GM23338 (cell line): ENCODE results near the gene NR5A2.

ENCODE experiments used
- CREB1 ChIP-seq: fragments of 250-450 bp; sonication (Bioruptor Pico); IDR thresholded peaks from 2 replicates; pipeline ENCODE4 v1.5.0; 2020; ENCODE audit warnings: low read depth, mild to moderate bottlenecking, moderate library complexity
- EZH2 ChIP-seq: fragments of 200-600 bp; sonication (generic); IDR thresholded peaks from one replicate; pipeline ENCODE4 v1.8.0; 2017; ENCODE audit warnings: antibody characterized with exemption, mild to moderate bottlenecking, low read depth; ENCODE audit not compliant: unreplicated experiment
- EZH2phosphoT487 ChIP-seq: fragments of 200-600 bp; sonication (generic); IDR thresholded peaks from one replicate; pipeline ENCODE4 v1.8.1; 2018; ENCODE audit warnings: antibody characterized with exemption; ENCODE audit not compliant: unreplicated experiment
- JUNB ChIP-seq: IDR thresholded peaks from one replicate; pipeline ENCODE4 v1.6.1; 2016; ENCODE audit warnings: antibody characterized with exemption; ENCODE audit not compliant: unreplicated experiment
- POLR2AphosphoS5 ChIP-seq: IDR thresholded peaks from 2 replicates; pipeline ENCODE4 v1.6.1; 2016; ENCODE audit warnings: antibody characterized with exemption, low read depth
- STAT1 ChIP-seq: IDR thresholded peaks from one replicate; pipeline ENCODE4 v1.6.1; 2016; ENCODE audit warnings: antibody characterized with exemption; ENCODE audit not compliant: unreplicated experiment
- ZNF114 ChIP-seq: fragments of 250-450 bp; sonication (Bioruptor Pico); IDR thresholded peaks from 2 replicates; pipeline ENCODE4 v1.5.0; 2020; ENCODE audit warnings: mild to moderate bottlenecking, moderate library complexity
- ZNF331 ChIP-seq: fragments of 250-450 bp; sonication (Bioruptor Pico); IDR thresholded peaks from 2 replicates; pipeline ENCODE4 v1.5.0; 2020; ENCODE audit warnings: low read depth, mild to moderate bottlenecking, moderate library complexity
- TF ChIP-seq, protein P1 (sequence below): IDR thresholded peaks from 2 replicates; pipeline ENCODE4 v1.6.1; 2016; ENCODE audit warnings: antibody characterized with exemption
- TF ChIP-seq, protein P2 (sequence below), 2 experiments: fragments of 200-600 bp in 1 of 2; sonication (generic) in 1 of 2; conservative IDR thresholded peaks; 2 replicates each; pipeline versions ENCODE4 v1.5.1 to v1.6.1; 2016 to 2017; ENCODE audit warnings: antibody characterized with exemption in 2 of 2, low read depth in 2 of 2, mild to moderate bottlenecking in 2 of 2, moderate library complexity in 1 of 2
- TF ChIP-seq, protein P3 (sequence below): IDR thresholded peaks from one replicate; pipeline ENCODE4 v1.6.1; 2018; ENCODE audit warnings: antibody characterized with exemption; ENCODE audit not compliant: unreplicated experiment
- TF ChIP-seq, protein P4 (sequence below): fragments of 250-450 bp; sonication (Bioruptor Pico); IDR thresholded peaks from 2 replicates; pipeline ENCODE4 v1.5.0; 2020; ENCODE audit warnings: mild to moderate bottlenecking, moderate library complexity

DNA sequence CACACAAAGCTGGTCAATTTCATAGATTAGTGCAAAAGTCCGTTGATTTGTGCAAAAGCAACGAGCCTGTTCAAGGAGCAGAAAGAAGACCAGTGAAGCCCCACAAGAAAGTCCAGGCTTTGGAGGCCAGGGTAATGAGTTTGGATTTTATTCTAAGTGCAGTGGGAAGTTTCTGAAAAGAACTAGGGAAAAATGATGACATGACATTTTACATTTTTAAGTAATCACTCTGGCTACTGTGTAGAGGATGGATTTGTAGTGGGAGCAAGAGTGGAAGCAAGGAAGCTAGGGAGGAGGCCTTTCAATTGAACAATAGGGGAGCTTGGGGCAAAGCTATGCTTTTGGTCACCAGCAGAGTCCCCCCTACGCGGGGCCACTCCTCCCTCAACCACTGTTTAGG is 196.1 kb downstream of the NR5A2 start:
- TF ChIP-seq, protein P1, sequence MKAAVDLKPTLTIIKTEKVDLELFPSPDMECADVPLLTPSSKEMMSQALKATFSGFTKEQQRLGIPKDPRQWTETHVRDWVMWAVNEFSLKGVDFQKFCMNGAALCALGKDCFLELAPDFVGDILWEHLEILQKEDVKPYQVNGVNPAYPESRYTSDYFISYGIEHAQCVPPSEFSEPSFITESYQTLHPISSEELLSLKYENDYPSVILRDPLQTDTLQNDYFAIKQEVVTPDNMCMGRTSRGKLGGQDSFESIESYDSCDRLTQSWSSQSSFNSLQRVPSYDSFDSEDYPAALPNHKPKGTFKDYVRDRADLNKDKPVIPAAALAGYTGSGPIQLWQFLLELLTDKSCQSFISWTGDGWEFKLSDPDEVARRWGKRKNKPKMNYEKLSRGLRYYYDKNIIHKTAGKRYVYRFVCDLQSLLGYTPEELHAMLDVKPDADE: no peak
- TF ChIP-seq, protein P2, sequence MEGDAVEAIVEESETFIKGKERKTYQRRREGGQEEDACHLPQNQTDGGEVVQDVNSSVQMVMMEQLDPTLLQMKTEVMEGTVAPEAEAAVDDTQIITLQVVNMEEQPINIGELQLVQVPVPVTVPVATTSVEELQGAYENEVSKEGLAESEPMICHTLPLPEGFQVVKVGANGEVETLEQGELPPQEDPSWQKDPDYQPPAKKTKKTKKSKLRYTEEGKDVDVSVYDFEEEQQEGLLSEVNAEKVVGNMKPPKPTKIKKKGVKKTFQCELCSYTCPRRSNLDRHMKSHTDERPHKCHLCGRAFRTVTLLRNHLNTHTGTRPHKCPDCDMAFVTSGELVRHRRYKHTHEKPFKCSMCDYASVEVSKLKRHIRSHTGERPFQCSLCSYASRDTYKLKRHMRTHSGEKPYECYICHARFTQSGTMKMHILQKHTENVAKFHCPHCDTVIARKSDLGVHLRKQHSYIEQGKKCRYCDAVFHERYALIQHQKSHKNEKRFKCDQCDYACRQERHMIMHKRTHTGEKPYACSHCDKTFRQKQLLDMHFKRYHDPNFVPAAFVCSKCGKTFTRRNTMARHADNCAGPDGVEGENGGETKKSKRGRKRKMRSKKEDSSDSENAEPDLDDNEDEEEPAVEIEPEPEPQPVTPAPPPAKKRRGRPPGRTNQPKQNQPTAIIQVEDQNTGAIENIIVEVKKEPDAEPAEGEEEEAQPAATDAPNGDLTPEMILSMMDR (conservative IDR thresholded peaks at IDR 0.05; ENCODE audit: low read depth in 2 of 2): no peak
- no peak for TF ChIP-seq CREB1
- no peak for TF ChIP-seq EZH2
- TF ChIP-seq EZH2phosphoT487: no peak
- TF ChIP-seq, protein P3, sequence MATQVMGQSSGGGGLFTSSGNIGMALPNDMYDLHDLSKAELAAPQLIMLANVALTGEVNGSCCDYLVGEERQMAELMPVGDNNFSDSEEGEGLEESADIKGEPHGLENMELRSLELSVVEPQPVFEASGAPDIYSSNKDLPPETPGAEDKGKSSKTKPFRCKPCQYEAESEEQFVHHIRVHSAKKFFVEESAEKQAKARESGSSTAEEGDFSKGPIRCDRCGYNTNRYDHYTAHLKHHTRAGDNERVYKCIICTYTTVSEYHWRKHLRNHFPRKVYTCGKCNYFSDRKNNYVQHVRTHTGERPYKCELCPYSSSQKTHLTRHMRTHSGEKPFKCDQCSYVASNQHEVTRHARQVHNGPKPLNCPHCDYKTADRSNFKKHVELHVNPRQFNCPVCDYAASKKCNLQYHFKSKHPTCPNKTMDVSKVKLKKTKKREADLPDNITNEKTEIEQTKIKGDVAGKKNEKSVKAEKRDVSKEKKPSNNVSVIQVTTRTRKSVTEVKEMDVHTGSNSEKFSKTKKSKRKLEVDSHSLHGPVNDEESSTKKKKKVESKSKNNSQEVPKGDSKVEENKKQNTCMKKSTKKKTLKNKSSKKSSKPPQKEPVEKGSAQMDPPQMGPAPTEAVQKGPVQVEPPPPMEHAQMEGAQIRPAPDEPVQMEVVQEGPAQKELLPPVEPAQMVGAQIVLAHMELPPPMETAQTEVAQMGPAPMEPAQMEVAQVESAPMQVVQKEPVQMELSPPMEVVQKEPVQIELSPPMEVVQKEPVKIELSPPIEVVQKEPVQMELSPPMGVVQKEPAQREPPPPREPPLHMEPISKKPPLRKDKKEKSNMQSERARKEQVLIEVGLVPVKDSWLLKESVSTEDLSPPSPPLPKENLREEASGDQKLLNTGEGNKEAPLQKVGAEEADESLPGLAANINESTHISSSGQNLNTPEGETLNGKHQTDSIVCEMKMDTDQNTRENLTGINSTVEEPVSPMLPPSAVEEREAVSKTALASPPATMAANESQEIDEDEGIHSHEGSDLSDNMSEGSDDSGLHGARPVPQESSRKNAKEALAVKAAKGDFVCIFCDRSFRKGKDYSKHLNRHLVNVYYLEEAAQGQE: no peak
- TF ChIP-seq JUNB: no peak
- no peak for TF ChIP-seq POLR2AphosphoS5
- TF ChIP-seq, protein P4, sequence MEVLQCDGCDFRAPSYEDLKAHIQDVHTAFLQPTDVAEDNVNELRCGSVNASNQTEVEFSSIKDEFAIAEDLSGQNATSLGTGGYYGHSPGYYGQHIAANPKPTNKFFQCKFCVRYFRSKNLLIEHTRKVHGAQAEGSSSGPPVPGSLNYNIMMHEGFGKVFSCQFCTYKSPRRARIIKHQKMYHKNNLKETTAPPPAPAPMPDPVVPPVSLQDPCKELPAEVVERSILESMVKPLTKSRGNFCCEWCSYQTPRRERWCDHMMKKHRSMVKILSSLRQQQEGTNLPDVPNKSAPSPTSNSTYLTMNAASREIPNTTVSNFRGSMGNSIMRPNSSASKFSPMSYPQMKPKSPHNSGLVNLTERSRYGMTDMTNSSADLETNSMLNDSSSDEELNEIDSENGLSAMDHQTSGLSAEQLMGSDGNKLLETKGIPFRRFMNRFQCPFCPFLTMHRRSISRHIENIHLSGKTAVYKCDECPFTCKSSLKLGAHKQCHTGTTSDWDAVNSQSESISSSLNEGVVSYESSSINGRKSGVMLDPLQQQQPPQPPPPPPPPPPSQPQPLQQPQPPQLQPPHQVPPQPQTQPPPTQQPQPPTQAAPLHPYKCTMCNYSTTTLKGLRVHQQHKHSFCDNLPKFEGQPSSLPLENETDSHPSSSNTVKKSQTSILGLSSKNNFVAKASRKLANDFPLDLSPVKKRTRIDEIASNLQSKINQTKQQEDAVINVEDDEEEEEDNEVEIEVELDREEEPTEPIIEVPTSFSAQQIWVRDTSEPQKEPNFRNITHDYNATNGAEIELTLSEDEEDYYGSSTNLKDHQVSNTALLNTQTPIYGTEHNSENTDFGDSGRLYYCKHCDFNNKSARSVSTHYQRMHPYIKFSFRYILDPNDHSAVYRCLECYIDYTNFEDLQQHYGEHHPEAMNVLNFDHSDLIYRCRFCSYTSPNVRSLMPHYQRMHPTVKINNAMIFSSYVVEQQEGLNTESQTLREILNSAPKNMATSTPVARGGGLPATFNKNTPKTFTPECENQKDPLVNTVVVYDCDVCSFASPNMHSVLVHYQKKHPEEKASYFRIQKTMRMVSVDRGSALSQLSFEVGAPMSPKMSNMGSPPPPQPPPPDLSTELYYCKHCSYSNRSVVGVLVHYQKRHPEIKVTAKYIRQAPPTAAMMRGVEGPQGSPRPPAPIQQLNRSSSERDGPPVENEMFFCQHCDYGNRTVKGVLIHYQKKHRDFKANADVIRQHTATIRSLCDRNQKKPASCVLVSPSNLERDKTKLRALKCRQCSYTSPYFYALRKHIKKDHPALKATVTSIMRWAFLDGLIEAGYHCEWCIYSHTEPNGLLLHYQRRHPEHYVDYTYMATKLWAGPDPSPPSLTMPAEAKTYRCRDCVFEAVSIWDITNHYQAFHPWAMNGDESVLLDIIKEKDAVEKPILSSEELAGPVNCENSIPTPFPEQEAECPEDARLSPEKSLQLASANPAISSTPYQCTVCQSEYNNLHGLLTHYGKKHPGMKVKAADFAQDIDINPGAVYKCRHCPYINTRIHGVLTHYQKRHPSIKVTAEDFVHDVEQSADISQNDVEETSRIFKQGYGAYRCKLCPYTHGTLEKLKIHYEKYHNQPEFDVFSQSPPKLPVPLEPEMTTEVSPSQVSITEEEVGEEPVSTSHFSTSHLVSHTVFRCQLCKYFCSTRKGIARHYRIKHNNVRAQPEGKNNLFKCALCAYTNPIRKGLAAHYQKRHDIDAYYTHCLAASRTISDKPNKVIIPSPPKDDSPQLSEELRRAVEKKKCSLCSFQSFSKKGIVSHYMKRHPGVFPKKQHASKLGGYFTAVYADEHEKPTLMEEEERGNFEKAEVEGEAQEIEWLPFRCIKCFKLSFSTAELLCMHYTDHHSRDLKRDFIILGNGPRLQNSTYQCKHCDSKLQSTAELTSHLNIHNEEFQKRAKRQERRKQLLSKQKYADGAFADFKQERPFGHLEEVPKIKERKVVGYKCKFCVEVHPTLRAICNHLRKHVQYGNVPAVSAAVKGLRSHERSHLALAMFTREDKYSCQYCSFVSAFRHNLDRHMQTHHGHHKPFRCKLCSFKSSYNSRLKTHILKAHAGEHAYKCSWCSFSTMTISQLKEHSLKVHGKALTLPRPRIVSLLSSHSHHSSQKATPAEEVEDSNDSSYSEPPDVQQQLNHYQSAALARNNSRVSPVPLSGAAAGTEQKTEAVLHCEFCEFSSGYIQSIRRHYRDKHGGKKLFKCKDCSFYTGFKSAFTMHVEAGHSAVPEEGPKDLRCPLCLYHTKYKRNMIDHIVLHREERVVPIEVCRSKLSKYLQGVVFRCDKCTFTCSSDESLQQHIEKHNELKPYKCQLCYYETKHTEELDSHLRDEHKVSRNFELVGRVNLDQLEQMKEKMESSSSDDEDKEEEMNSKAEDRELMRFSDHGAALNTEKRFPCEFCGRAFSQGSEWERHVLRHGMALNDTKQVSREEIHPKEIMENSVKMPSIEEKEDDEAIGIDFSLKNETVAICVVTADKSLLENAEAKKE (CRISPR knock-in tag): no peak
- no peak for TF ChIP-seq STAT1
- TF ChIP-seq ZNF331: no peak
- TF ChIP-seq ZNF114 (CRISPR knock-in tag): no peak
